ENCODE results near the gene SLC22A4.

DNA sequence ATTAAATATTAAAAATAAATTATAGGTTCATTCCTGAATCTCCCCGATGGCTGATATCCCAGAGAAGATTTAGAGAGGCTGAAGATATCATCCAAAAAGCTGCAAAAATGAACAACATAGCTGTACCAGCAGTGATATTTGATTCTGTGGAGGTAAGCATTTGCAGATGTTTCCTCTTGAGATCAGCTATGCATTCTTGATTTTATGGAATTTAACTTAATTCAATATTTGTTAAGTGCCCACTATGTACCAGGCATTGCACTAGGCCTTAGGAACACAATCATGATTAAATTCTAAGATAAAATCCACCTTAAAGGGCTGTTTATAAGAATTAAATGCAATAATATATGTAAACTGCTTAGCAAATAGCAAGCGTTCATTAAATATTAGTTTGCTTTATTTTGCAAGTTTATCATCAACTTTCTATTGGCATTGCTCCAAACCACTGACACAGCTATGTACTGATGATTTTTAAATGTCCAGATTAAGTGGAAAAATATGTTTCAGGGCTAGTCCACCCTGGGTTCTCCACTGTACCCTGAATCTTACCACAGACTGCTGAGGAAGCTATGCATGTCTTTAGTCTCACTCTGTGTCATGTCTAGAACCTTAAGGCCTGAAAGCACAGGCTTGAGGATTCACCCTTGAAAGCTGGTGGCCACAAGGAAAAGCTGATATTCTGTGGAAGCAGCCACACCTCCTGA, 33.2 kb downstream of the SLC22A4 start:
- TF ChIP-seq, protein P1, sequence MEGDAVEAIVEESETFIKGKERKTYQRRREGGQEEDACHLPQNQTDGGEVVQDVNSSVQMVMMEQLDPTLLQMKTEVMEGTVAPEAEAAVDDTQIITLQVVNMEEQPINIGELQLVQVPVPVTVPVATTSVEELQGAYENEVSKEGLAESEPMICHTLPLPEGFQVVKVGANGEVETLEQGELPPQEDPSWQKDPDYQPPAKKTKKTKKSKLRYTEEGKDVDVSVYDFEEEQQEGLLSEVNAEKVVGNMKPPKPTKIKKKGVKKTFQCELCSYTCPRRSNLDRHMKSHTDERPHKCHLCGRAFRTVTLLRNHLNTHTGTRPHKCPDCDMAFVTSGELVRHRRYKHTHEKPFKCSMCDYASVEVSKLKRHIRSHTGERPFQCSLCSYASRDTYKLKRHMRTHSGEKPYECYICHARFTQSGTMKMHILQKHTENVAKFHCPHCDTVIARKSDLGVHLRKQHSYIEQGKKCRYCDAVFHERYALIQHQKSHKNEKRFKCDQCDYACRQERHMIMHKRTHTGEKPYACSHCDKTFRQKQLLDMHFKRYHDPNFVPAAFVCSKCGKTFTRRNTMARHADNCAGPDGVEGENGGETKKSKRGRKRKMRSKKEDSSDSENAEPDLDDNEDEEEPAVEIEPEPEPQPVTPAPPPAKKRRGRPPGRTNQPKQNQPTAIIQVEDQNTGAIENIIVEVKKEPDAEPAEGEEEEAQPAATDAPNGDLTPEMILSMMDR (IDR thresholded peaks at IDR 0.05): no peak
- TF ChIP-seq POLR2AphosphoS5 (IDR thresholded peaks at IDR 0.05) (no peak), EP300 (IDR thresholded peaks at IDR 0.05) (no peak)
